Natural killer cell (primary cell): ENCODE measurements around the gene ATP2C1. TPM values are rescaled to one million over a fixed set of nuclear protein-coding genes. Genes with fewer than 3 reads are reported as not detected.
A peak's percentile ranks its signal among the peaks of the same experiment; 100 is the strongest.

Source experiments
- ATAC-seq, 3 donors: fragments of 150-1000 bp in 2 of 3; fragments of 200-7000 bp in 1 of 3; cut with Tn5 transposase; 1 replicate in 1 of 3; 2 replicates in 2 of 3; pipeline ENCODE4 v1.10.0; 2021; ENCODE audit warnings: mild to moderate bottlenecking in 2 of 3, moderate library complexity in 2 of 3
- DNase-seq, 2 donors: peaks; one replicate each; pipeline versions ENCODE4 v3.0.0 to v3.0.0-alpha.2; 2013 to 2021; ENCODE audit warnings: mixed read lengths in 1 of 2
- H3K27ac ChIP-seq: one replicate; pipeline ENCODE4 v1.5.1; 2013; ENCODE audit warnings: mild to moderate bottlenecking, low read length
- H3K27me3 ChIP-seq: one replicate; pipeline ENCODE4 v1.6.1; 2013; ENCODE audit warnings: low read length; ENCODE audit not compliant: control insufficient read depth, insufficient read depth
- H3K36me3 ChIP-seq: one replicate; pipeline ENCODE4 v1.6.1; 2013; ENCODE audit warnings: low read length; ENCODE audit not compliant: control insufficient read depth, insufficient read depth
- H3K4me1 ChIP-seq: one replicate; pipeline ENCODE4 v1.6.1; 2013; ENCODE audit warnings: low read length; ENCODE audit not compliant: control insufficient read depth, insufficient read depth
- H3K4me3 ChIP-seq: one replicate; pipeline ENCODE4 v1.5.1; 2013; ENCODE audit warnings: low read length
- H3K9me3 ChIP-seq: one replicate; pipeline ENCODE4 v1.6.1; 2013; ENCODE audit warnings: low read length; ENCODE audit not compliant: control insufficient read depth, insufficient read depth
- H3K27ac Mint-ChIP-seq, 2 donors: one replicate each; pipeline ENCODE4 v1.8.0; 2022; ENCODE audit warnings: mild to moderate bottlenecking in 2 of 2, mixed read lengths in 2 of 2, moderate library complexity in 1 of 2
- H3K27me3 Mint-ChIP-seq, 2 donors: one replicate each; pipeline ENCODE4 v1.8.0; 2022; ENCODE audit warnings: low read depth in 2 of 2, mixed read lengths in 2 of 2
- H3K36me3 Mint-ChIP-seq: one replicate; pipeline ENCODE4 v1.8.0; 2022; ENCODE audit warnings: mixed read lengths
- H3K4me1 Mint-ChIP-seq, 2 donors: one replicate each; pipeline ENCODE4 v1.8.0; 2022; ENCODE audit warnings: mixed read lengths in 2 of 2
- H3K4me3 Mint-ChIP-seq: one replicate; pipeline ENCODE4 v1.8.0; 2022; ENCODE audit warnings: mild to moderate bottlenecking, moderate library complexity, mixed read lengths
- H3K9me3 Mint-ChIP-seq, 2 donors: one replicate each; pipeline ENCODE4 v1.8.0; 2022; ENCODE audit warnings: mixed read lengths in 2 of 2
- CTCF ChIP-seq: fragments of 200-600 bp; IDR thresholded peaks from one replicate; pipeline ENCODE4 v1.8.0; 2022; ENCODE audit warnings: antibody characterized with exemption
- WGBS: methylation state at CpG from one replicate; pipeline ENCODE4 v1.1.7; 2013; ENCODE audit warnings: missing lambda C conversion rate; ENCODE audit not compliant: insufficient coverage; 5-methylcytosine and 5-hydroxymethylcytosine counted together
- intact Hi-C: fragments of 100-400 bp; cut with micrococcal nuclease; formaldehyde crosslinking; loops from one replicate; pipeline ENCODE4 v1.14.2; 2022
- total RNA-seq, 4 donors: library from RNA; stranded (reverse); fragments of 120-200 nt in 1 of 4; gene quantifications; one replicate each; pipeline versions ENCODE4 v1.2.3 to v1.2.4, GENCODE V29; 2013 to 2022

The ATP2C1 gene
- total RNA-seq, 3 donors from 2014 or later (not counting 1 experiment from before 2014, with no cell fraction given) = 58.8 to 72.9 (median 60.6) TPM

GRCh38 chr3:130894986-130895280 lies 1.0 kb downstream of the ATP2C1 start:
- H3K27me3 Mint-ChIP-seq = no peaks in the 10 kb centered on the region
- H3K4me3 ChIP-seq = peak overlapping the region; percentile 94
- no peaks in the 10 kb centered on the region for H3K9me3 Mint-ChIP-seq

DNA sequence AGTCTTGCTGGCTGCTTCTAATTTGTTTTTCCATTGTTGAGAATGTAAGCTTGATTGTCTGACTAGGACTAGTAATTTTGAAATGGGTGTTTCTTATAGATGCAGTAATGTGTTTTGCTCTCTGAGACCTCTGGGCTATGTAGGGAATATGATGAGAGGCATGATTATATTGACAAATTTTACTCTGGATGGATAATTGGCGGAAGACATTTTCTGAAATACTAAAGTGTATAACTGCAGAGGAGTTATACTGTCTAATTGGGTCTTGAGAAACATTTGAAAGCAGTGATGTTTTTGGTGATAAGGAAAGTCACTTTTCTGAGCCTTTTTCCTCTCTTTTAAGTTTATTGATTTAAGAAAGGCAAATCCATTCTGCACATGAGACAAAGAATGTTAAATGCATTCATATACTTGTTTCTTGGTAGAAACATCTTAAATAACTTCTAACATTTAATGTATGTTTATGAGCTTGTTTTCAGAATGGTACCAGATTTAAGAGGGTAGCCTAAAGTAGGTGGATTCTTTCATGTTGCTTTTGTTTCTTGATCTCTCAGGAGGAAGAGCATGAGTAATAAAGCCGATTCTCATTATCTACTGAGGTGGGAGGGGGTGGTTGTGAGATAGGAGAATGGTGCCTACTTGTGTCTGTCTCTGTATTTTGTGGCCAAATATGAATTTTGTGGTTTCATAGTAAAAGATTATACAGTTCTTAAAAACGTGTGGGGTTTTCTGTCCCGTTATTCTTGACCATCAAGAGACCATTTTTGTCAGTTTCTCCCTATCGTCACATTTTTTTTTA lies 2.0 kb downstream of the ATP2C1 start:
- Mint-ChIP-seq H3K27me3 (no peaks in the 10 kb centered on the region), H3K36me3 (no peaks in the 10 kb centered on the region), H3K27ac (peak overlapping the region; percentile 97 to 98), H3K4me3 (peak overlapping the region; percentile 93), H3K4me1 (peaks cover 33 to 39% of the 10 kb centered on the region in 2 donors), H3K9me3 (no peaks in the 10 kb centered on the region)
- TF ChIP-seq CTCF = no peak
- DNase-seq (peak in 1 of 2 donors; percentile 22), ATAC-seq (no peak)
- Histone ChIP-seq H3K9me3 (no peaks in the 10 kb centered on the region), H3K36me3 (no peaks in the 10 kb centered on the region), H3K27me3 (no peaks in the 10 kb centered on the region), H3K27ac (no peak overlapping the region), H3K4me3 (no peak overlapping the region), H3K4me1 (peaks cover 8% of the 10 kb centered on the region)
- 65% methylated on average over 2 of the region's 5 CpGs for WGBS
- intact Hi-C loops = loop anchor here (10.0 kb wide), 1 partner anchor 1519 kb away; the partner anchor contains the start of gene DNAJC13

More at GRCh38 chr3:130894986-130895280, 1.0 kb downstream of the ATP2C1 start:
- Histone ChIP-seq H3K27ac (no peak overlapping the region), H3K27me3 (no peaks in the 10 kb centered on the region), H3K9me3 (no peaks in the 10 kb centered on the region), H3K36me3 (no peaks in the 10 kb centered on the region), H3K4me1 (peaks cover 8% of the 10 kb centered on the region)
- DNase-seq (no peak), ATAC-seq (no peak)
- WGBS = 3% methylated on average over 2 of the region's 4 CpGs
- intact Hi-C loops = loop anchor here (5.0 to 10.0 kb wide), 2 partner anchors 132 to 1520 kb away; partner anchors contain the start of genes ASTE1, DNAJC13 and NEK11
- H3K36me3 Mint-ChIP-seq = no peaks in the 10 kb centered on the region
- TF ChIP-seq CTCF = no peak
- peaks cover 31 to 37% of the 10 kb centered on the region in 2 donors for H3K4me1 Mint-ChIP-seq
- peak overlapping the region; percentile 97 to 98 for H3K27ac Mint-ChIP-seq
- peak overlapping the region; percentile 93 for H3K4me3 Mint-ChIP-seq

DNA sequence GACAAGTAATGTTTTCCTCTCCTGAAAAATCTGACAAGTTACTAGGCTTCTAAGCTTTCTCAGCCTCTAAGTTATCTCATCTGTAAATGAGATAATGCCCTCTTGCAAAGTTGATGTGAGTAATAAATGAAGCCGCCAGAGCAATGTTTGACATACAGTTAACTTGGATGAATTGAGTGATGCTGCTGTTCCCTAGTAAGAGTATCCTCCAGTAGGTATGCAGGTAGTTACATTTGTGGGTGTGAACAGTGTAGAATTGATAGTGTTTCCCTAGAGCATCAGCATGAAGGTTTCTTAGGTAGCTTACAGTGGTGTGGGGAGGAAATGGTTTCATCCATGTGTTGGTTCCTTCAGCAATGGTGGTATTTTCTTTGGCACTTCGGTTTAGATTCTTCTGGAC lies 3.4 kb downstream of the ATP2C1 start:
- DNase-seq (no peak), ATAC-seq (no peak)
- H3K27ac Mint-ChIP-seq = no peak overlapping the region
- no peaks in the 10 kb centered on the region for H3K27me3 Mint-ChIP-seq
- 93% methylated on average over 2 of the region's 2 CpGs for WGBS
- no peaks in the 10 kb centered on the region for H3K9me3 Mint-ChIP-seq
- H3K4me3 ChIP-seq = no peak overlapping the region
- H3K27me3 ChIP-seq = no peaks in the 10 kb centered on the region
- H3K4me3 Mint-ChIP-seq = no peak overlapping the region
- no peak overlapping the region for H3K27ac ChIP-seq
- intact Hi-C loops = loop anchor here (10.0 kb wide), 1 partner anchor 1517 kb away; the partner anchor contains the start of gene DNAJC13
- TF ChIP-seq CTCF = no peak
- no peaks in the 10 kb centered on the region for H3K36me3 ChIP-seq
- H3K9me3 ChIP-seq = no peaks in the 10 kb centered on the region
- peaks cover 8% of the 10 kb centered on the region for H3K4me1 ChIP-seq
- peaks cover 44 to 53% of the 10 kb centered on the region in 2 donors for H3K4me1 Mint-ChIP-seq
- H3K36me3 Mint-ChIP-seq = no peaks in the 10 kb centered on the region
